Breast epithelium (tissue), 4 donors: Measurements from ENCODE around the gene P2RY12. TPM values are rescaled to one million over a fixed set of nuclear protein-coding genes. Genes with fewer than 3 reads are reported as not detected.
A peak's percentile ranks its signal among the peaks of the same experiment; 100 is the strongest.

Source experiments
- DNase-seq, 2 donors: peaks; one replicate each; pipeline ENCODE4 v3.0.0-alpha.2; 2019; ENCODE audit warnings: low spot score in 2 of 2
- H3K27ac ChIP-seq, 2 donors: fragments of 200-600 bp; sonication (generic) in 1 of 2; one replicate each; pipeline ENCODE4 v1.5.1; 2016 to 2019; ENCODE audit warnings: mild to moderate bottlenecking in 1 of 2
- H3K27me3 ChIP-seq, 2 donors: fragments of 200-600 bp; sonication (generic) in 1 of 2; one replicate each; pipeline versions ENCODE4 v1.5.1 to v1.6.0; 2017 to 2019; ENCODE audit warnings: control low read depth in 1 of 2, mild to moderate bottlenecking in 1 of 2
- H3K36me3 ChIP-seq: fragments of 200-600 bp; one replicate; pipeline ENCODE4 v1.5.1; 2019
- H3K4me1 ChIP-seq, 2 donors: fragments of 200-600 bp; sonication (generic); one replicate each; pipeline ENCODE4 v1.5.1; 2016 to 2019; ENCODE audit warnings: control low read depth in 1 of 2
- H3K4me3 ChIP-seq, 3 donors: fragments of 200-600 bp; sonication (generic); 1 replicate in 2 of 3; 2 replicates in 1 of 3; pipeline ENCODE4 v1.5.1; 2016 to 2019; ENCODE audit warnings: mild to moderate bottlenecking in 3 of 3, moderate library complexity in 2 of 3
- H3K9me3 ChIP-seq, 2 donors: fragments of 200-600 bp; sonication (generic) in 1 of 2; one replicate each; pipeline ENCODE4 v1.5.1; 2016 to 2019; ENCODE audit warnings: control low read depth in 1 of 2
- POLR2A ChIP-seq: fragments of 450-650 bp; IDR thresholded peaks from one replicate; pipeline ENCODE4 v1.6.1; 2016; ENCODE audit warnings: antibody characterized with exemption, mild to moderate bottlenecking, moderate library complexity
- POLR2AphosphoS5 ChIP-seq, 3 donors: sonication (generic); formaldehyde crosslinking; IDR thresholded peaks; one replicate each; pipeline ENCODE4 v1.6.1; 2017; ENCODE audit warnings: antibody characterized with exemption in 3 of 3
- intact Hi-C: fragments of 100-400 bp; cut with DNase I; formaldehyde crosslinking; loops from one replicate; pipeline ENCODE4 v1.15.1; 2023; ENCODE audit warnings: low total_unique reads
- total RNA-seq, 3 donors: library from RNA; depleted of rRNA; stranded (reverse); fragments of >200 nt; gene quantifications; one replicate each; pipeline ENCODE4 v1.1.0, GENCODE V29; 2016
- TF ChIP-seq, protein P1 (sequence below), 3 donors: fragments of 450-650 bp; IDR thresholded peaks; one replicate each; pipeline ENCODE4 v1.5.1; 2016 to 2017; ENCODE audit warnings: antibody characterized with exemption in 3 of 3, mild to moderate bottlenecking in 3 of 3, moderate library complexity in 3 of 3

P2RY12 gene
- total RNA-seq, 3 donors from 2014 or later = 3.6 to 9.0 (median 3.7) TPM

- no peaks in the 10 kb centered on the region for H3K4me1 ChIP-seq
- no peaks in the 10 kb centered on the region for H3K9me3 ChIP-seq
- no peak overlapping the region for H3K27ac ChIP-seq
- intact Hi-C loops = no loop called here
- H3K27me3 ChIP-seq = no peaks in the 10 kb centered on the region
- no peak for DNase-seq
- no peak overlapping the region for H3K4me3 ChIP-seq
- TF ChIP-seq, protein P1, sequence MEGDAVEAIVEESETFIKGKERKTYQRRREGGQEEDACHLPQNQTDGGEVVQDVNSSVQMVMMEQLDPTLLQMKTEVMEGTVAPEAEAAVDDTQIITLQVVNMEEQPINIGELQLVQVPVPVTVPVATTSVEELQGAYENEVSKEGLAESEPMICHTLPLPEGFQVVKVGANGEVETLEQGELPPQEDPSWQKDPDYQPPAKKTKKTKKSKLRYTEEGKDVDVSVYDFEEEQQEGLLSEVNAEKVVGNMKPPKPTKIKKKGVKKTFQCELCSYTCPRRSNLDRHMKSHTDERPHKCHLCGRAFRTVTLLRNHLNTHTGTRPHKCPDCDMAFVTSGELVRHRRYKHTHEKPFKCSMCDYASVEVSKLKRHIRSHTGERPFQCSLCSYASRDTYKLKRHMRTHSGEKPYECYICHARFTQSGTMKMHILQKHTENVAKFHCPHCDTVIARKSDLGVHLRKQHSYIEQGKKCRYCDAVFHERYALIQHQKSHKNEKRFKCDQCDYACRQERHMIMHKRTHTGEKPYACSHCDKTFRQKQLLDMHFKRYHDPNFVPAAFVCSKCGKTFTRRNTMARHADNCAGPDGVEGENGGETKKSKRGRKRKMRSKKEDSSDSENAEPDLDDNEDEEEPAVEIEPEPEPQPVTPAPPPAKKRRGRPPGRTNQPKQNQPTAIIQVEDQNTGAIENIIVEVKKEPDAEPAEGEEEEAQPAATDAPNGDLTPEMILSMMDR (IDR thresholded peaks at IDR 0.05) = no peak
- TF ChIP-seq POLR2A = no peak
- no peak for TF ChIP-seq POLR2AphosphoS5 (IDR thresholded peaks at IDR 0.05)
- H3K36me3 ChIP-seq = no peaks in the 10 kb centered on the region
Measured at GRCh38 chr3:151293127-151293526, 91.4 kb downstream of the P2RY12 start.

- Histone ChIP-seq H3K4me3 (no peak overlapping the region), H3K36me3 (no peaks in the 10 kb centered on the region), H3K27ac (no peak overlapping the region), H3K9me3 (no peaks in the 10 kb centered on the region), H3K27me3 (no peaks in the 10 kb centered on the region), H3K4me1 (no peaks in the 10 kb centered on the region)
- intact Hi-C loops = no loop called here
- no peak for TF ChIP-seq POLR2A
- TF ChIP-seq, protein P1 (IDR thresholded peaks at IDR 0.05) = peak in 2 of 3 donors; percentile 48 to 54
- no peak for DNase-seq
Measured at GRCh38 chr3:151290673-151291072, 93.9 kb downstream of the P2RY12 start.

DNA sequence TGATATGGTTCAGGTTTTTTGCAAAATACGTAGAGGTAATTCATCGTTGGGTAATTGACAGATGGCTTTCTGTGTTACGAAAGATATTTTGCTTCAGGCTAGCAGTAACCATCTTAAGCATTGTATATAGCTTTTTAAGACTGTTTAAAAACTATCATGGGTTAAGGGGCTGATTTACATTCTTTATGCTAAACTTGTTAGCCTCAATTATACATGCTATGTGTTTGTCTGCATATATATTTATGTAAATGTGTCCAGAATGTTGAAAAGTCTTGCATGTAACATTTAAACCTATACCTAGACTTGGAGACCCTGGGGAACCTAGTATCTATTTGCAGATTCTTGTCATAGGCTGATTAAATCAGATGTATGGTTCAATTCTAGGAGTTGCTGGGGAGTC lies 95.1 kb downstream of the P2RY12 start:
- H3K9me3 ChIP-seq = no peaks in the 10 kb centered on the region
- DNase-seq = no peak
- no peaks in the 10 kb centered on the region for H3K36me3 ChIP-seq
- no peaks in the 10 kb centered on the region for H3K27me3 ChIP-seq
- intact Hi-C loops = no loop called here
- TF ChIP-seq POLR2A (no peak), POLR2AphosphoS5 (IDR thresholded peaks at IDR 0.05) (no peak)
- TF ChIP-seq, protein P1 (IDR thresholded peaks at IDR 0.05) = no peak
- no peak overlapping the region for H3K27ac ChIP-seq
- H3K4me1 ChIP-seq = no peaks in the 10 kb centered on the region
- no peak overlapping the region for H3K4me3 ChIP-seq

Other genes with a start within 250 kb of the P2RY12 start
- gene GPR171, start 181.5 kb downstream of the P2RY12 start, total RNA-seq = 1 to 10 TPM in 2 of 3 donors, under 1 TPM in 1; 0.48 to 7.2 (median 1.8) TPM
- gene P2RY14, start 106.2 kb downstream of the P2RY12 start, total RNA-seq = 1 to 10 TPM; 1.9 to 8.5 (median 3.3) TPM
- 1 to 10 TPM in 2 of 3 donors, not detected in 1; 2.6 to 3.4 TPM for gene GPR87, start 67.9 kb downstream of the P2RY12 start, total RNA-seq
- 1 to 10 TPM in 2 of 3 donors, under 1 TPM in 1; 0.98 to 6.9 (median 2.5) TPM for gene P2RY13, start 55.2 kb downstream of the P2RY12 start, total RNA-seq
- gene IGSF10, start 76.3 kb upstream of the P2RY12 start, total RNA-seq = 10 to 100 TPM in 2 of 3 donors, 1 to 10 TPM in 1; 7.9 to 15.5 (median 14.4) TPM